PC-9 (cell line): ENCODE data around the gene SIRPA. TPM values are rescaled to one million over a fixed set of nuclear protein-coding genes. Genes with fewer than 3 reads are reported as not detected.

ENCODE experiments used
- BruUV-seq: library from RNA; stranded (reverse); fragments of 400-500 nt; replicated peaks from 2 replicates; lab custom pipeline; 2021; lab: Mats Ljungman, UMichigan
- CTCF ChIA-PET: fragments of 300-600 bp; sonication (Branson Sonifier 250); formaldehyde crosslinking; loops from one replicate; lab custom pipeline; 2022; ENCODE audit warnings: antibody characterized with exemption; lab: Charles Lee
- POLR2A ChIA-PET: fragments of 300-600 bp; sonication (Branson Sonifier 250); formaldehyde crosslinking; loops from one replicate; lab custom pipeline; 2022; ENCODE audit warnings: antibody characterized with exemption; ENCODE audit not compliant: unreplicated experiment; lab: Charles Lee
- DNase-seq, 2 experiments: peaks; one replicate each; pipeline versions ENCODE4 v3.0.0 to v3.0.0-alpha.2; 2015 to 2022; ENCODE audit warnings: mixed read lengths in 1 of 2
- H2AFZ ChIP-seq: fragments of 200-600 bp; sonication (generic); 2 replicates; pipeline ENCODE4 v1.8.1; 2017; ENCODE audit warnings: antibody characterized with exemption
- H3F3A ChIP-seq: fragments of 200-600 bp; sonication (generic); 2 replicates; pipeline ENCODE4 v1.8.1; 2017; ENCODE audit warnings: antibody characterized with exemption, mild to moderate bottlenecking, low read depth; ENCODE audit not compliant: insufficient read depth
- H3K27ac ChIP-seq: fragments of 200-600 bp; sonication (generic); 2 replicates; pipeline ENCODE4 v1.6.1; 2016; ENCODE audit warnings: mixed run types
- H3K27me3 ChIP-seq: fragments of 200-600 bp; sonication (generic); 2 replicates; pipeline ENCODE4 v1.6.1; 2016; ENCODE audit warnings: low read depth, mixed run types; ENCODE audit not compliant: insufficient read depth
- H3K36me3 ChIP-seq: fragments of 200-600 bp; sonication (generic); 2 replicates; pipeline ENCODE4 v1.6.1; 2016; ENCODE audit warnings: low read depth, mixed run types
- H3K4me1 ChIP-seq: fragments of 200-600 bp; sonication (generic); replicated peaks from 2 replicates; pipeline ENCODE4 v1.6.1; 2016; ENCODE audit warnings: mixed run types; ENCODE audit not compliant: insufficient read depth
- H3K4me2 ChIP-seq: fragments of 200-600 bp; sonication (generic); 2 replicates; pipeline ENCODE4 v1.6.1; 2017; ENCODE audit warnings: mixed run types
- H3K4me3 ChIP-seq: fragments of 200-600 bp; sonication (generic); 2 replicates; pipeline ENCODE4 v1.6.1; 2016; ENCODE audit warnings: mixed run types
- H3K79me2 ChIP-seq: fragments of 200-600 bp; sonication (generic); 2 replicates; pipeline ENCODE4 v1.6.1; 2017; ENCODE audit warnings: low read depth, mixed run types
- H3K9me2 ChIP-seq: fragments of 200-600 bp; sonication (generic); 2 replicates; pipeline ENCODE4 v1.8.1; 2017; ENCODE audit warnings: mild to moderate bottlenecking; ENCODE audit not compliant: insufficient read depth
- H3K9me3 ChIP-seq: fragments of 200-600 bp; sonication (generic); 2 replicates; pipeline ENCODE4 v1.8.1; 2016; ENCODE audit warnings: low read depth; ENCODE audit not compliant: insufficient read depth
- H4K20me1 ChIP-seq: fragments of 200-600 bp; sonication (generic); 2 replicates; pipeline ENCODE4 v1.8.1; 2017; ENCODE audit not compliant: insufficient read depth
- EZH2 ChIP-seq: fragments of 200-600 bp; sonication (generic); IDR thresholded peaks from 2 replicates; pipeline ENCODE4 v1.8.0; 2017; ENCODE audit warnings: antibody characterized with exemption, low read depth
- intact Hi-C: fragments of 100-400 bp; cut with micrococcal nuclease; formaldehyde crosslinking; loops from one replicate; pipeline ENCODE4 v1.10.0; 2022; ENCODE audit not compliant: unreplicated experiment
- total RNA-seq: library from RNA; stranded (reverse); gene quantifications from 2 replicates; pipeline ENCODE4 v1.2.3, GENCODE V29; 2021
- TF ChIP-seq, protein P1 (sequence below): fragments of 200-600 bp; sonication (generic); conservative IDR thresholded peaks from 2 replicates; pipeline ENCODE4 v1.6.1; 2017; ENCODE audit warnings: mixed run types, antibody characterized with exemption, mild to moderate bottlenecking, moderate library complexity

Gene SIRPA
- total RNA-seq, 1 experiment from 2014 or later, result 18.4 TPM

DNA sequence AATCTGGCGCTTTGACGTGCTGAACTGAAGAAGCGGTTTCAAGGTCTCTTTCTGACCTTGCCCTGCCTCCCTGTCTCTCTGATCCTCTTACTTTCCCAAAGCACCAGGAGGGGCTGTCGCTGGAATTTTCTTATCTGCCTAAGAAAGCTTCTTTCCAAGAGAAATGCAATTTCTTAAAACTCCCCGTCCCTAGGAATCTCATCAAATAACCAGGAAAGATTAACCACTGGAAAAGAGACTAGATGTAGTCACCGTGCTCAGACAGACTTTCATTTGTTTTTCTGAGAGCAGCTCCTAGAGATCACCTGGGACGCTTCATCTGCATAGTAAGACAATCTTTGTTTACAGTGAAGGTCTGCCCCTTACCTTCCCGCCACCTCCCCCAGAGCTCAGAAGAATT, 60.0 kb downstream of the SIRPA start:
- POLR2A ChIA-PET, result interaction anchor here (0.6 kb wide), 1 partner anchor 1526 kb away, joined by 15 read pairs; no protein-coding TSS in a partner anchor
- Histone ChIP-seq H3K27me3 (peaks cover 9% of the 10 kb centered on the region; the same call in 1 of the 2 replicates), H3K4me3 (no peak overlapping the region), H3K9me3 (no peaks in the 10 kb centered on the region), H3K4me1 (no peaks in the 10 kb centered on the region), H3F3A (no peaks in the 10 kb centered on the region), H3K4me2 (no peak overlapping the region), H2AFZ (no peak overlapping the region), H3K9me2 (no peaks in the 10 kb centered on the region), H3K36me3 (no peaks in the 10 kb centered on the region), H3K27ac (no peak overlapping the region), H4K20me1 (no peaks in the 10 kb centered on the region), H3K79me2 (no peaks in the 10 kb centered on the region)
- DNase-seq, result no peak
- BruUV-seq, result no TSS peak
- intact Hi-C loops, result no loop called here
- CTCF ChIA-PET, result no interaction called here
- TF ChIP-seq, protein P1, sequence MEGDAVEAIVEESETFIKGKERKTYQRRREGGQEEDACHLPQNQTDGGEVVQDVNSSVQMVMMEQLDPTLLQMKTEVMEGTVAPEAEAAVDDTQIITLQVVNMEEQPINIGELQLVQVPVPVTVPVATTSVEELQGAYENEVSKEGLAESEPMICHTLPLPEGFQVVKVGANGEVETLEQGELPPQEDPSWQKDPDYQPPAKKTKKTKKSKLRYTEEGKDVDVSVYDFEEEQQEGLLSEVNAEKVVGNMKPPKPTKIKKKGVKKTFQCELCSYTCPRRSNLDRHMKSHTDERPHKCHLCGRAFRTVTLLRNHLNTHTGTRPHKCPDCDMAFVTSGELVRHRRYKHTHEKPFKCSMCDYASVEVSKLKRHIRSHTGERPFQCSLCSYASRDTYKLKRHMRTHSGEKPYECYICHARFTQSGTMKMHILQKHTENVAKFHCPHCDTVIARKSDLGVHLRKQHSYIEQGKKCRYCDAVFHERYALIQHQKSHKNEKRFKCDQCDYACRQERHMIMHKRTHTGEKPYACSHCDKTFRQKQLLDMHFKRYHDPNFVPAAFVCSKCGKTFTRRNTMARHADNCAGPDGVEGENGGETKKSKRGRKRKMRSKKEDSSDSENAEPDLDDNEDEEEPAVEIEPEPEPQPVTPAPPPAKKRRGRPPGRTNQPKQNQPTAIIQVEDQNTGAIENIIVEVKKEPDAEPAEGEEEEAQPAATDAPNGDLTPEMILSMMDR, result no peak
- TF ChIP-seq EZH2, result no peak

DNA sequence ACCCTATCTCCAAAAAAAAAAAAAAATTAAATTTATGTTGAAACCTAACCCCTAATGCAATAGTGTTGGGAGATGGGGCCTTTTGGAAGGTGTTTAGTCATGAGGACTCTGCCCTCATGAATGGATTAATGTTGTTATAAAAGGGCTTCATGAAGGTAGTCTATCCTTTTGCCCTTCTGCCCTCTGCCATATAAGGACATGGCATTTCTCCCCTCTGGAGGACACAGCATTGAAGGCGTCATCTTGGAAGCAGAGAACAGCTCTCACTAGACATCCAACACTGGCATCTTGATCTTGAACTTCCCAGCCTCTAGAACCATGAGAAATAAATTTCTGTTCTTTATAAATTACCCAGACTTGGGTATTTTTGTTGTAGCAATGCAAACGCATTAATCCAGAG, 63.2 kb downstream of the SIRPA start:
- Histone ChIP-seq H2AFZ (no peak overlapping the region), H3K9me3 (no peaks in the 10 kb centered on the region), H4K20me1 (no peaks in the 10 kb centered on the region), H3F3A (no peaks in the 10 kb centered on the region), H3K4me3 (no peak overlapping the region), H3K27me3 (peaks cover 28% of the 10 kb centered on the region), H3K4me2 (no peak overlapping the region), H3K9me2 (no peaks in the 10 kb centered on the region), H3K36me3 (no peaks in the 10 kb centered on the region), H3K4me1 (no peaks in the 10 kb centered on the region), H3K79me2 (no peaks in the 10 kb centered on the region), H3K27ac (no peak overlapping the region)
- TF ChIP-seq EZH2, result no peak
- TF ChIP-seq, protein P1, result no peak
- intact Hi-C loops, result no loop called here
- CTCF ChIA-PET, result no interaction called here
- DNase-seq, result no peak
- POLR2A ChIA-PET, result no interaction called here
- BruUV-seq, result no TSS peak

DNA sequence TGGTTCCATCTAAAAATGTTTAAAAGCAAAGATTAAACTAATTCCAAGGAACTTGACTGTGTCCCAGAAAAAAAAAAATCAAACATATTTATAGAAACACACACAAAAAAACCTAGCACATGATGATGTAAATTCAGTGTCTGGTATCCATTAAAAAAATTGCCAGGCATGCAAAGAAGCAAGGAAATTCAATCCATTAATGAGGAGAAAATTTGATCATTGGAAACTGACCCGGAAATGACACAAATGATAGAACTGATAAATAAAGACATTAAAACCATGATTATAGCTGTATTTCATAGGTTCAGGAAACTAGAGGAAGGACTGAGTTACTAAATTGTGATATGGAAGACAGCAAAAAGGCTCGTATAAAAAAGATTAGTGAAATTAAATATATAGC, 63.9 kb downstream of the SIRPA start:
- POLR2A ChIA-PET, result no interaction called here

More for the DNA sequence above, 63.9 kb downstream of the SIRPA start:
- Histone ChIP-seq H4K20me1 (no peaks in the 10 kb centered on the region), H3K27ac (no peak overlapping the region), H3K79me2 (no peaks in the 10 kb centered on the region), H3K4me2 (no peak overlapping the region), H3K36me3 (no peaks in the 10 kb centered on the region), H3K4me3 (no peak overlapping the region), H3K9me3 (no peaks in the 10 kb centered on the region), H3K27me3 (peaks cover 33% of the 10 kb centered on the region), H3K4me1 (no peaks in the 10 kb centered on the region), H3F3A (no peaks in the 10 kb centered on the region), H2AFZ (no peak overlapping the region), H3K9me2 (no peaks in the 10 kb centered on the region)
- BruUV-seq, result no TSS peak
- intact Hi-C loops, result no loop called here
- TF ChIP-seq, protein P1, result no peak
- CTCF ChIA-PET, result no interaction called here
- no peak for DNase-seq
